NCI-H2029 (cell line): Measurements from ENCODE around the gene TMPRSS13.
A peak's percentile ranks its signal among the peaks of the same experiment; 100 is the strongest.
"Not testable (repeated sequence)": the region's sequence is repeated elsewhere in the genome, so short reads cannot be mapped to it uniquely, and the experiment has no call there.

ENCODE experiments used
- DNase-seq: peaks from one replicate; lab custom pipeline; 2025; lab: John Stamatoyannopoulos, UW

TMPRSS13 gene

DNA sequence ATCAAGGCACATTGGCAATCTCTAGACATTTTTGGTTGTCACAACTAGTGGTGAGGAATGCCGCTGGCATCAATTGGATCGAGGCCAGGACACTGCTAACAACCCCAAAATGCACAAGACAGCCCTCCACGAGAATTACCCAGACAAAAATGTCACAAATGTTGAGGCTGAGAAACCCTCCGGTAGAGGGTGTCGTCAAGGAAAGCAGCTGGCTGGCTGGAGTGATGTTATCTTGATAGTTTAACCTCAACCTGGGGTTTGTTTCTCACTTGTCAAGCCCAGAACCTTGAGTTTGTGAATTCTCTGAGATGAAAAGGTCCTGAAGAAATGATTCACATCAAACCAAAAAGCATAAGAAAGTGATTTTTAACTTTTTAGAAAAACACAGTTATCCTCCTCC is 21.1 kb upstream of the TMPRSS13 start:
- no peak for DNase-seq

DNA sequence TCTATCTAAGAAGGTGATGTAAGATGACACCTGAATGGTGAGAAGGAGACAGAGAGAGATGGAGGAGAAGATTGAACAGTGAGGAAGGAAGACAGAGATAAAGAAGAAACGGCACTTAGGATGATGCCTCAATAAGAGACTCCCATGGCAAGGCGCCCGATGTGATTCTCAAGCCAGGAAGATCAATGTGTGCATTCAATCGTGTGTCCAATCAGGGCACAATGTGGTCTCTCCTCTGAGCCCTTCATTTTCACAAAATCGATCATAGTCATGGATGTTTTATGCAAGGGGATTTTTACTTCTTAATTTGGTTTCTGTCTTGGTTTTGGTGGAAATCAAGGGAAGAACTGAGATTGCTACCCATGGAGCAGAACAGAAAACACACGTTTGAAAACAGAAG is 19.9 kb upstream of the TMPRSS13 start:
- DNase-seq = no peak

DNA sequence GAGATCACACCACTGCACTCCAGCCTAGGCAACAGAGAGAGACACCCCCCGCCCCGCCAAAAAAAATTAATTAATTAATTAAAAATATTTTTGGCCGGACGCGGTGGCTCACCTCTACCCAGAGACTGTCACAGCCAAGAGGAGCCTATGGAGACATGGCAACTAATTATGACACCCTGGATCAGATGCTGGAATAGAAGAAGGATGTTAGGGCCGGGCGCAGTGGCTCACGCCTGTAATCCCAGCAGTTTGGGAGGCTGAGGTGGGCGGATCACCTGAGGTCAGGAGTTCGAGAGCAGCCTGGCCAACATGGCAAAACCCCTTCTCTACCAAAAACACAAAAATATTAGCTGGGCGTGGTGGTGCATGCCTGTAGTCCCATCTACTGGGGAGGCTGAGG is 19.3 kb upstream of the TMPRSS13 start:
- not testable (repeated sequence) for DNase-seq

DNA sequence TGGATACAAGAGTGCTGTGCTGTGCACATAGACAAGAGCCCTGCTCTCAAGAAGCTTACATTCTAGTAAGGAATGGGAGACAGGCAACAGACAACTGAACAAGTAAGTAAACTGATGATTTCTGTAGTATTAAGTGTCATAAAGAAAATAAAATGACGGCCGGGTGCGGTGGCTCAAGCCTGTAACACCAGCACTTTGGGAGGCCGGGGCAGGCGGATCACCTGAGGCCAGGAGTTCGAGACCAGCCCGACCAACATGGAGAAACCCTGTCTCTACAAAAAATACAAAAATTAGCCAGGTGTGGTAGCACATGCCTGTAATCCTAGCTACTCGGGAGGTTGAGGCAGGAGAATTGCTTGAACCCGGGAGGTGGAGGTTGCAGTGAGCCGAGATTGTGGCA is 18.5 kb upstream of the TMPRSS13 start:
- DNase-seq = not testable (repeated sequence)

DNA sequence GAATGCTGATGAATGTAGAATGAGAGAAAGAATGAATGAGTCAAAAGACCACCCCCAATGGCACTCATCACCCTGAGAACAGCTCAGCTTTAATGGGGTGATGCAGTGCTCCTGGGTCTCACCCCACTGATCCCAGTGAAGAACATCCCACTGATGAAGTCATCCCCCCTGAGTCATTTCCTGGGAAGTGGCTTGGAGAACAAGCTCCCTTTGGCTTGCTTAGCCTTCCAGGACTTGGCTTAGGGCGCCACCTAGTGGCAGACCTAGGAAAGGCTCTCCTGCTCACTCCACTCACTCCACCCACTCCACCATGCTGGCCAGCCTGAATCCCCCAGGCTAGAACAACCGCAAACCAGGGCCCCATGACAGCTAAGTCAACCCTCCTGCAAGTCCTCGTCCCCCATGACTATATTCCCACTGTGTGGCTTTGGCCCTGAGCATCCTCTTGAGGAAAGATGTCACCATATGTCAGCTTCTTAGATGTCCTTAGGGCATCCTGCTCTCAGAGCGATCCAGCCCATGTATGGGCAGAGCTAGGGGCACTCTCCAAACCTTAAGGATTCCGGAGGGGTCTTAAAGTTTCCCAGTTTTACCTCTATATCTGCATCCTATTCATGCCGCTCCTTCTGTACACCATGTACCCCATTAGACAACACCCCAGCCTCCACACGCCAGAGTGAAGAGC is 17.8 kb upstream of the TMPRSS13 start:
- peak; percentile 83 for DNase-seq

DNA sequence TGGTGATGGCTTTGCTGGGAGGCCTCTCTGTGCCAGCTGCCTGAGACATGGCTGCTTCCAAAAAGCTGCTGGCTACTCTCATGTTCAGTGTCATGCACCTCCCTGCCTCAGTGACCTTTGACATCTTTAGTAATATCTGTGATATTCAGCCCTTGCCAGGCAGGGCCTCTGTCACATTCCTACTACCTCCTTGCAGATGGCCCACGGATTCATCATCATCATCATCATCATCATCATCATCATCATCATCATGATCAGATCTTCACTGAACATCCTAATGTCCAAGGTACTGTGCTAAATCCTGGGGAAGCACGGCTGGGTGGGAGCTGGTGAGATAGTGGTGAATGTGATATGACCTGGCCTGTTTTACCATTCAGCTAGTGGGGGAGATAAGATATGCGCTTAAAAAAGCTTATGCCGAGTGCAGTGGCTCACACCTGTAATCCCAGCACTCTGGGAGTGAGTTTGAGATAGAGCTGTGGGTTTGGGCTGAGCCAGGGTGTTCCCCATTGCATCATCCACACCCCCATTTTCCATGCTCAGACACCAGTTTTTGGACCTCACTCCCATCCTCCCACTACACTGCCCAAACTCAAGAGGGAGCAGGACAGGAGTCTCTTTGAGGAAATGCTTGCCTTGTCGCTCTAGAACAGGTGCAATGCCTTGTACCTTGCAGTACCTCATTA is 17.1 kb upstream of the TMPRSS13 start:
- DNase-seq = no peak

DNA sequence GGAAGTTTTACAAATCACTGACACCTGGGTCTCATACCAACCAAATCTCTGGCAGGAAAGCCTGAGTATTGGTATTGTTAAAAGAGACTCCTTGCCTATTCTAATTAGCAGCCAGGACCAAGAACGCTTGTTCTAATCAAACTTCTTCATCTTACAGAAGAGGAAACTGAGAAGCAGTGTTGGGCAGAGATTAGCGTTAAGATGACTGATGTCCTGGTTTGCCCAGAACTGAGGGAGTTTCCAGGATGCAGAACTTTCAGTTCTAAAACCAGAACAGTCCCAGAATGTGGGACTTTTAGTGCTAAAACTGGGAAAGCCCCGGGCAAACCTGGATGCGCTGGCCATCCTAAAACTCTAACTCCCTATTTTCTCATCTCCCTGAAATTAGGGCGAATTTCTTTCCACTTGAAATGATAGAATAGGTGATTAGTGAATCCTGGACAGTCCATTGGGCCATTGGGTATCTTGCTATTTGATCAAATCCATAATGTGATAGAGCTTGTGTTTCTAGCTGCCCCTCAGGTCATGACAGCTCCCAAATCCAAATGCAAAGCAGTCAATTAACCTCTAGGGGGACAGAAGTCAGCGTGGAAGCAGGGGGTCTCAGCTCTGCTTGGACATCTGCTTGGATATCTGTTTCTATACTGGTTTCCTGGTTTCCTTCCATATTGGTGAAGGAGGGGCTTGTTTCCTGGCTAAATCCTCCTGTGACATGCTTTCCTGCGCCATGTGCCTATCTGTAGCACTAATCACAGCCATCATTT is 16.0 kb upstream of the TMPRSS13 start:
- no peak for DNase-seq

DNA sequence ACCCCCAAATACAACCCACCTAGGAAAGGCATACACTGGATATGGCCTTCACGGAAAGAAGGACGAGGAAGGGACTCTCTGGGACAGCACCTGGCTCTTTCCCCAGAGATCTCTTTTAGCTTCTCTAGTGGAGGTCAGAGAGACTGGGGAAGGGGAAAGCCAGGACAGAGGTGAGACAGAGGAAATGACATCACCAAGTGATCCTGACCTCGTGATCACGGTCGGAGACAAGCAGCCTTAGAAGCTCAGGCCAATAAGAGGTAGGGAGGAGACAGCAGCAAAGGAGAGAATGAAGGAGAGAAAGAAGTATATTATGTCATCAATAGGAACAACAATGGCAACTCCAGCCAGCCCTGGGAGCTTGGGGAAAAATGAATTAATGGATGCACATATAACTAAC is 15.4 kb upstream of the TMPRSS13 start:
- no peak for DNase-seq

DNA sequence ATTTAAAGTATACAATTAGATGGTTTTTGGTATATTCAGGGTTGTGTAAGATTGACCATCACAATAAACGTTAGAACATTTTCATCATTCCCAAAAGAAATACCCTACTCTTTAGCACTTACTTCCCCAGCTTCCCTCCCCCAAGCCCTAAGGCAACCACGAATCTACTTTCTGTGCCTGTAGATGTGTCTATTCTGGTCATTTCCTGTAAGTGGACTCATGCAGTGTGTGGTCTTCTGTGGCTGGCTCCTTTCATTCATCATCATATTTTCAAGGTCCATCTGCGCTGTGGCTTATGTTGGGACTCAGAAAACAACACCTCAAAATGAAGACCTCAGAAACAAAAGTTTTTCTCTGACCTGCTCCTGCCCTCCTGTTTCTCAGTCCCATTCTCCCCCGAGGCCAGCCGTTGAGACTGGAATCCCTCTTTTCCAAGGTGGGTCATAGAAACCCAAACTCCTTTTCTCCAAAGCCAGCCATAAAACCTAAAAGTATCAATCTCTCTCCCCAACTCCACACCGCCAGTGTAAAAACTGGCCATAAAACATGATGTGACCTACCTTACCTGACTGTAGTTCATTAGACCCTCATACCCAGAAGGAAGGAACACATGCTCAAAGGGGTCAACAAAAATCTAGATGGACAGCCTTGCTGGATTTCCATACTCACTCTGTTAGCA is 12.9 kb upstream of the TMPRSS13 start:
- no peak for DNase-seq

DNA sequence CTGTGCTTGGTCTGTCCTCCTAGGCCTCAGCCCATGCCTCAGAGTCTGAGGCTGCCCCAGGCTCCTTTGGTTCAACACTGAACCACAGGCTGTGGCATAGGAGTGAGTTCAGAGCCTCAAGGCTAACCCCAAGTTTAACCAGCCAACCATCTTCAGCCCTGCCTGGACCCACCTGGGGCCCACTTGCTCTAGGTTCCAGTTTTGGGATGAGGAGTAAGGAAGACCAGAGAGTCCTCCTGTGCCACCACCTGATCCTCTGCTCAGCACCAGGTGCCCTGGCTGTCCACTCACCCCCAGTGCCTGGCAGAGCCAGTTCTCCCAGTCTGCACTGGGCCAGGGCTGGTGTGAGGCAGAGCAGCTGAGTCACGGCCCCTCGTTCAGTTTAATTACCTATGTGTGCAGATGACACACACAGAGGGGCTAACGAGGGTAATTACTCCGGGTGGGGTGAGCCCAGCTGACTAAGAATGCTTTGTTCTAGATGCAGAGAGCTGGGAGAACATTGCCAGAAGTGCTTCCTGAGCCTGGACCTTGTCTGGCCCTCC is 12.0 kb upstream of the TMPRSS13 start:
- peak; percentile 28 for DNase-seq

DNA sequence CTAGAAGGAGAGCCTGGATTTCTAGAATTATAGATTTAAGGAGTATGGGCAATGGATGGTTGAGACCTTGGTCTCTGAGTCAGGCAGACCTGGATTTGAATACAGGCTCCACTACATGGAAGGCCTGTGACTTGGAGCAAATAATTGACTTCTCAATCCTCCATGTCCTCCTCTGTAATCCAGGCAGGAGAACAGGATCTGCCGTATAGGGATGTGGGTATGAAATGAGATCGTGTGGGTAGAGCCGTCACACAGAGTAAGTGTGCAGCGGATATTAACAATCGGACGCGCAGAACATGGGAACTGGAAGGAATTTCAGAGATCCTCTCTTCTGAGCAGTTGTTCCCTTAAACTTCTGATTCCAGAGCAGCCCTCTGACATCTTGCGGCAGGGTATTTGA is 11.5 kb upstream of the TMPRSS13 start:
- no peak for DNase-seq

DNA sequence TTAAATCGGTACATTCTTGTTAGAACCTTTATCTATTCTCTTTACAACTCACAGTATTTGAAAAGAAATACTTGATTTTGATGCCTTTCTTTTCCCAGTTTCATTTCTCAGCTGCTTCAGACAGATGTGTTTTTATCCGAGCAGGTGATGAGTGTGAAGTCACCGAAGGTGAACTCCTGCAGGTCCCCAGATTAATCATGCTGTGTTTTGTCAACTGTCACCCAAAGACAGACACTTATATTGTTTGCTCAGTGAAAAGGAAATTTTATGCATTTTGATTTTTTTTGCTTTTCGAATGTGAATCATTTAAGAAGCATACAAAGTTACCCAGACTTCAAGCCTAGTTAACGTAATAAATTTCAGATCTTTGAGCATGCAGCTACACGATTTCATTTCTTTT is 7.8 kb upstream of the TMPRSS13 start:
- no peak for DNase-seq

DNA sequence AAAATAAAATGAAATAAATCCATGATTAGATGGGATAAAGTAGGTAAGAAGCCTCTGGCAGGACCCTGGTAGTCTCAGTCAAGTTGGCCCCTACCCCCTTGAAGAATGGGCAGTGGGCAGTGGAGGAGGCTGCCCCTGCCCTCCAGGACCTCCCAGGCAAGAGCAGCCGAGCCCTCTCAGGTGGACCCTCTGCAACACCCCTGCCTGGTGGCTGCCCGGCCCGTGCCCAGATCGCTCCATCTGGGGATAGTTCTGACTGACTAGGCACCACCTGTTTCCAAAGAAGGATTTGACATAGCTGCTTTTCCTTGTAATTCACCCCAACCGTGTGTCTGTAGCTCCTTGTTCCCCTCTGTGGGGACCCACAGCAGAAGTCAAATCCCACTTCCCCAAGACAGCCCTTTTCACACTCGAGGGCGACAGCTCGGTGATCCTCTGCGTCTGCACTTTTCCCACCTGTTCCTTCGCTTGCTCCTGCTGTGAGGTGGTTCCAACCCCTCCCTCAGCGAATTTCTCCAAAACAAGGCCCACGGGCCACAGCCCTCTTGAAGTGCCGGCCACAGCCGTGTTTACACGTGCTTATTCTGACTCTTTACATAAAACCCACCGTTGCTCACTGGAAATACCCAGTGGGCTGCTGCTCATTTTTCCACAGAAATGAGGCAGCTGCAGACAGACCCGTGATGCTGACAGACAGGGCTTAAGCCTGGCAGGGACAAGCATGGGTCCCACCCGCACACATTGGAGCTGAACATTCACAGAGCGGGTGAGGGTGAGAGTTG is 5.5 kb upstream of the TMPRSS13 start:
- DNase-seq = no peak

DNA sequence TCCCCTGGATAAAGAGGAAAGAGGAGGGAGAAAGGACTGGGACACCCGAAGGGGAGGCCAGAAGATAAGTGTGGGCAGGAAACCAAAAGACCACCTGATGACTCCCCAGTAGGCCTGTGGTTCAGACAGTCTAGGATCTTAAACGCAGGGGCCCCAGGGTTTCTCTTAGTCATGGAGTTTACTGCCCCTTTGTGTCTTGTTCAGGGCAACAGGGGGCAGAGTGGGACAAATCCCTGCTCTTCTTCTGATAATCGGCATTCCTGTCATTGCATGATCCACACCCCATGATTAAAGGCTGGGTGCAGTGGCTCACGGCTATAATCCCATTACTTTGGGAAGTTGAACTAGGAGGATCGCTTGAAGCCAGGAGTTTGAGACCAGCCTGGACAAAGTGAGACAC is 4.7 kb upstream of the TMPRSS13 start:
- no peak for DNase-seq

DNA sequence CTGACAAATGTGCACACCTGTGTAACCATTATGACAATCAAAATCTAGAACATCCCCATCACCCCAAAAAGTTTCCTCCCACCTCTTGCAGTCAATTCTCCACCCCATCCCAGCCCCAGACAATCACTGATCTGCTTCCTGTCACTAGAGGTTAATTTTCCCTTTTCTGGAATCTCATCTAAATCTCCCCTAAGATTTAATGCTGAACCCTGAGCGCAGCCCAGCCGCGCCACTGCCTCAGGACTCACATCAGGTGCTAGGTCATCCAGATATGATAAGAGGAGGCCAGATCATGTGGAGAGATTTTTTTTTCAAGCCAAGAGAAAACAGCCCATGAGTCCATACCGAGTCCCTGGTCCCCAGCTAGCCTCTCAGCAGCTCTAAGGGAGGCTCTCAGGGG is 4.3 kb upstream of the TMPRSS13 start:
- no peak for DNase-seq

DNA sequence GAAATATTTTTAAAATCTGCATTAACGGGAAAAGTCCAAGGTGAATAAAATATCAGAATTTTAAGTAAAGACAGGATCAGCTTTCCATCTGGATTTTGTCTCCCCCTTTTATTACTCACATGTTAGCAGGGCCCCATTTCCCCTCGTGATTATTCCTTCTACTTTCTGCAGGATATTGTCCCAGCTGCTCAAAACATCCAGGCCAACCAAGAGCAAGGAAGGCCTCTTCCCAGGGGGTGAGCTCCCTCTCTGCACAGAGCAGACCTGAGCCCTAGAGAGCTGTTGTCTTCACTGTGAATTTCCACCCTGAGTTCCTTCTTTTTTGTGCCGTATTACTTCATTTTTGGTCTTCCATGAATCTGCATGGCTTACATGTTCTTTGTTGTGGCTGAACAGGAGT is 3.7 kb upstream of the TMPRSS13 start:
- no peak for DNase-seq

DNA sequence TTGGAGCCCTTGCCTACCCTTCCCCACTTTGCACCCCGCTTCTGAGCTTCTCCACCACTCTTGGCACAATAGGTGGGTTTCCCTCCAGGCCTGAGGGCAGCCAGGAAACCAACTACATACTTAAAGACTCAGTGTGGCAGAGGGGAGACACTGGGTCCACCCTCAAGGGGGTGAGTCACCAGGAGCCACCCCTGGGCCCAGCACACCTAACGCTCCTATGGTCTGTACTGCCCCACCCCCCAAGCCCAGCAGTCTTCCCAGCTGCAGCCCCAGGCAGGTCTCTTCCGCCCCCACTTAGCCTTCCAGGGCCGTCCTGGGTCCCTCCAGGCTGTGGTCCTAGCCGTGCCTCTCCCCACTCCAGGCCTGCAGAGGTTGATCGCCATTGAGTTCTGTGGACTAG is 3.2 kb upstream of the TMPRSS13 start:
- DNase-seq = no peak

DNA sequence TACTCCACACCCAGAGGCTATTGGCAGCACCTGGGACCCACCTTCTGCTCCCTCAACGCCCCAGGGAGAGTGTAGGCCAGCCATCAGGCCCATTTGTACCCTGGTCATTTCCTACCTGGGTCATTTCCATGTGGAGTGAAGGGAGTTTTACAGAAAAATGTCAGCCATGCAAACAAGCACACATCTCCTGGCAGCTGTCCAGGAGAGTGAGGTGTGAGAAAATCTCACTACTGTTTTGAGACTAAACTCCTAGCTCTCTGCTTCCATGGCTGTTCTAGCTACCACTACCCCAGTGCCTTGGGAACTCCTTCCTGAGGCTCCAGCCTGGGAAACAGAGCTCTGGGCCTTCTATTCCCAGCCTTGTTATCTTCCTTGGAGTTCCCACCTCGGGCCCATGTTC is 2.8 kb upstream of the TMPRSS13 start:
- no peak for DNase-seq

DNA sequence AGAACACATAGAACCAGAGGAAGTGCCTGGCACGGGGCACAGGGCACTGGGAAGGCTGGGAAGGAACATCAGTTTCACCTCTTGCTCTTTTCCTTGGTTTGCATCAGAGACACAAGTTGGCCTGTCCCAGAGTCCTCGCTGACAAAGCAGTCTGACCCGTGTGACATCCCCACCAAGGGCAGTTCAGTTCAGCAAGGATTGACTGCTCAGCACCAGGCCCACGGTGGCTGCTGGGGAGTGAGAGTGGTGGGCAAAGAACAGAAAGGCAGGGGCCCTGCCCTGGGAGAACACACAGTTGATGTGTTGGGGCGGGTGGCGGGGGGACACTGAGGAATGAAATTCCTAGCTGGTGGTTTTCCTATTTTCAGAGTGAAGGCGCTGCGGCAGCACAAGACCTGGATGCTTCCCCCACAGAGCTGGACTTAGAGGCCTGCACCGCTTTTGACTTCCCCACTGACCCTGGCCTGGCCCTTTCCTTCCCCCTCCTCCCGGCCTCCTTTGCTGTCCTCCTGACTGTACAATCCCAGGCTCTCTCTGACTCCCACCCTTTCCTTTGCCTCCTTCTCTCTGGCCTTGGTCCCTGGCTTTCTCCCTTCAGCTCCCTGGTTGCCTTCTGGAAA is 2.2 kb upstream of the TMPRSS13 start:
- DNase-seq = no peak

DNA sequence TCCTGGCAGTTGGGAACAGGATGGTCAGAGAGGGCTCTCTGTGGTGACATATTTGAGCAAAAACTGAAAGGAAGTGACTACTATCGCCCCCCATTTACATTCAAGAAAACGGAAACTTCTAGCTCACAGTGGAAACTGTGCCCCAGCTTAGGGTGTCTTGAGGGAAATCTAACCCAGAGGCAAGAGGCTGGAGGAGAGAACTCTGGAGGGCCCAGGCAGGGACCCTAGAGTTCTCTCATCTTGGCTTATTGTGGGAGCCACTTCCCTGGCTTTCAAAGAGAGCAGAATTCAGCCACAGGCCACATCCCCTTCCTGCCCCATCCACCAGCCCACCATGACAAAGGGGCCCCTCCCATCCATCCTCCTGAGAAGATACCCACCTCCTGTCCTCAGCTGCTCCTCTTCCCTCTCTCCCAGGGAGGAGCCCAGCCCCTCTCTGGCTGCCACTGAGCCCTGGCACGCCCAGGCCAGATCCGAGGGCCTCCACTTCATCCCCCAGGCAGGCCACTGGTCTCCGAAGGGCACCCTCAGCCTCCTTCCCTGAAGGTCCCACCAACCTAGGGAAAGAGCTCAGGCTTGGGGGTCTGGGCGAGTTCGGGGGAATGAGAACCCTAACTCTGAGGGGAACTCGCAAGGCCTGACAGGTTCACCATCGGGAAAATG is 1.6 kb upstream of the TMPRSS13 start:
- no peak for DNase-seq
